HG03354 (cell line): ENCODE measurements around the gene CTBP1.
A peak's percentile ranks its signal among the peaks of the same experiment; 100 is the strongest.
"Not testable (repeated sequence)": the region's sequence is repeated elsewhere in the genome, so short reads cannot be mapped to it uniquely, and the experiment has no call there.

Source experiments
- ATAC-seq: cut with Tn5 transposase; IDR thresholded peaks from one replicate; pipeline ENCODE4 v1.9.1; 2021; ENCODE audit warnings: mild to moderate bottlenecking; ENCODE audit not compliant: unreplicated experiment, poor library complexity, severe bottlenecking

The CTBP1 gene

GRCh38 chr4:1248245-1249147 lies at the start of gene CTBP1:
CTBP1 (minus strand) TSS chr4:1249130; CDS start chr4:1241331, 7,799 bp downstream.
- peak; percentile 48 for ATAC-seq

GRCh38 chr4:1298461-1298860 lies 49.5 kb upstream of the CTBP1 start:
- ATAC-seq, result no peak

GRCh38 chr4:1297456-1298325 lies 48.8 kb upstream of the CTBP1 start:
- no peak for ATAC-seq

GRCh38 chr4:1297023-1297395 lies 48.1 kb upstream of the CTBP1 start:
- no peak for ATAC-seq

- ATAC-seq, result no peak
Observed at GRCh38 chr4:1296324-1297022, 47.5 kb upstream of the CTBP1 start.

GRCh38 chr4:1295405-1296055 lies 46.6 kb upstream of the CTBP1 start:
- ATAC-seq, result no peak

- ATAC-seq, result no peak
Observed at GRCh38 chr4:1294891-1295290, 46.0 kb upstream of the CTBP1 start.

GRCh38 chr4:1294424-1294823 lies 45.5 kb upstream of the CTBP1 start:
- no peak for ATAC-seq

GRCh38 chr4:1293991-1294390 lies 45.1 kb upstream of the CTBP1 start:
- ATAC-seq, result no peak

GRCh38 chr4:1293531-1293941 lies 44.6 kb upstream of the CTBP1 start:
- ATAC-seq, result no peak

GRCh38 chr4:1292703-1293011 lies 43.7 kb upstream of the CTBP1 start:
- ATAC-seq, result not testable (repeated sequence)

- no peak for ATAC-seq
Observed at GRCh38 chr4:1291996-1292702, 43.2 kb upstream of the CTBP1 start.

GRCh38 chr4:1291091-1291490 lies 42.2 kb upstream of the CTBP1 start:
- ATAC-seq, result no peak

- peak; percentile 10 for ATAC-seq
Observed at GRCh38 chr4:1290165-1290977, 41.4 kb upstream of the CTBP1 start.

- ATAC-seq, result peak; percentile 96
Observed at GRCh38 chr4:1289207-1290164, 40.6 kb upstream of the CTBP1 start, which contains the start of gene MAEA. MAEA (plus strand) TSS chr4:1289891; CDS start chr4:1289914, 23 bp downstream.

- ATAC-seq, result no peak
Observed at GRCh38 chr4:1288786-1289185, 39.9 kb upstream of the CTBP1 start.
